Hematopoietic multipotent progenitor cell treated with erythropoietin and hydrocortisone succinate and interleukin-3 and kit ligand, for 15 days (in vitro differentiated cells): ENCODE data around the gene ATAD3B.
"Not testable (repeated sequence)": the region's sequence is repeated elsewhere in the genome, so short reads cannot be mapped to it uniquely, and the experiment has no call there.

Source experiments
- DNase-seq: peaks from one replicate; pipeline ENCODE4 v3.0.0-alpha.2; 2015; ENCODE audit warnings: low spot score

ATAD3B gene

GRCh38 chr1:1511533-1512285, 40.1 kb downstream of the ATAD3B start, which contains the start of gene ATAD3A:
ATAD3A (plus strand) TSS chr1:1512162; CDS start chr1:1512269, 107 bp downstream.
- peak; percentile 94 for DNase-seq

GRCh38 chr1:1512425-1512824, 40.9 kb downstream of the ATAD3B start:
- not testable (repeated sequence) for DNase-seq

DNA sequence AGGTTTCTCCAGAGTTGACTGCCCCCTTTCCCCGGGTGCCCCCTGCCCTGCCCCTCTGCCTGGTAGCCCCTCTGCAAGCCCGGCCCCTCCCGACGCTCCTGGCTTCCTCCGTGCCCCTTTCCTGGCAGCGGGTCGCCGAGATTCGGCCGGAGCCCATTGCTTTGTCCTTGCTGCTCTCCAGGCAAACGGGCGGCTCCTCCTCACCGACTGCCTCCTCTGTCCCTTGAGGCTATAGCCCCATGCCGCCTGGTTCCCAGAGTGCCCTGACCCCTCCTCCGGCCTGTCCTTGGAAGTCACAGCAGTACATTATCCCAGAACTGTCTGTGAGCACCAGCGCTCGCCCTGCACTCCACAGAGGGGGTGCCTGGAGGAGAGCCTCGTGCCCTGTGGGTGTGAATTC, 42.1 kb downstream of the ATAD3B start:
- not testable (repeated sequence) for DNase-seq

DNA sequence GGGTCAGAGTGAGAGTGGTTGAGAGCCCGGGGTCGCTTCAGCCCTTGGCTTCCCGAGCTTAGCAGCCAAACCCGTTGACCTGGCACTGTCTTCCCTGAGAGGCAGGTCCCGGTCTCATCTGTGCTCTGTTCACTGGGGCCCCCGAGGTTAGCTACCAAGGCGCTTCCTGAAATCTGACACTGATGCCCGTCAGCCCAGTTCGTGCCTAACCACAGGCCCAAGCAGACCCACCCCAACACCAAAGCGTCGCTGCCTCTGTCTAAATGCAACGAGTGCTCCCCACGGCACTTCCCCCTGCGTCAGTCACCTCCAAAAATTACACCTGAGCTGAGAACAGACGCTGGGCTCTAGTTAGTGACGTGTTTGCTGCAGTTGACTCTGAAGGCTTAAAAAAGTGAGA, 42.8 kb downstream of the ATAD3B start:
- not testable (repeated sequence) for DNase-seq

- not testable (repeated sequence) for DNase-seq
Measured at GRCh38 chr1:1516923-1517322, 45.4 kb downstream of the ATAD3B start.

- no peak for DNase-seq
Measured at GRCh38 chr1:1517973-1518620, 46.5 kb downstream of the ATAD3B start.

- DNase-seq = not testable (repeated sequence)
Measured at GRCh38 chr1:1518621-1519007, 47.0 kb downstream of the ATAD3B start.

DNA sequence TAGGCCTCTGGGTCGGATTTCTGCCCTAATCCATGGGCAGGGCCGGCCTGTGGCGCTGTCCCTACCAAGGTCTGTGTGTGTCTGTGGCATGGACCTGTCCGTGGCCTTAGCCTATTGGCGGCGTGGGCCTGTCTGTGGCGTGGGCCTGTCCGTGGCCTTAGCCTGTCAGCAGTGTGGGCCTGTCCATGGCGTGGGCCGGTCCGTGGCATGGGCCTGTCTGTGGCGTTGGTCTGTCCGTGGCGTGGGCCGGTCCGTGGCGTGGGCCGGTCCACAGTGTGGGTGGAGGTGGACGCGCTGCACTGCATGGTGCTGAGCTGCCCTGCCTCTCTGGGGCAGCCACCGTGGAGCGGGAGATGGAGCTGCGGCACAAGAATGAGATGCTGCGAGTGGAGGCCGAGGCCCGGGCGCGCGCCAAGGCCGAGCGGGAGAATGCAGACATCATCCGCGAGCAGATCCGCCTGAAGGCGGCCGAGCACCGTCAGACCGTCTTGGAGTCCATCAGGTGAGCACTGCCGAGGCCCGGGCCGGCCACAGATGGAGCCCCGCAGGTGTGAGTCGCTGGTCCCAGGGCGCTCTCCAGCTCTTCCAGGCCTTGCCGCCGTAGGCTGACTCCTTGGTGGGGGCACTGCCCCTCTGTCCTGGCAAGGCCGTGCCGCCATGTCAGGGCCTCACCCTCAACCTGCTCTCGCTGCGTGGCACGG, 48.4 kb downstream of the ATAD3B start:
- DNase-seq = not testable (repeated sequence)

- no peak for DNase-seq
Measured at GRCh38 chr1:1521331-1521730, 49.8 kb downstream of the ATAD3B start.

DNA sequence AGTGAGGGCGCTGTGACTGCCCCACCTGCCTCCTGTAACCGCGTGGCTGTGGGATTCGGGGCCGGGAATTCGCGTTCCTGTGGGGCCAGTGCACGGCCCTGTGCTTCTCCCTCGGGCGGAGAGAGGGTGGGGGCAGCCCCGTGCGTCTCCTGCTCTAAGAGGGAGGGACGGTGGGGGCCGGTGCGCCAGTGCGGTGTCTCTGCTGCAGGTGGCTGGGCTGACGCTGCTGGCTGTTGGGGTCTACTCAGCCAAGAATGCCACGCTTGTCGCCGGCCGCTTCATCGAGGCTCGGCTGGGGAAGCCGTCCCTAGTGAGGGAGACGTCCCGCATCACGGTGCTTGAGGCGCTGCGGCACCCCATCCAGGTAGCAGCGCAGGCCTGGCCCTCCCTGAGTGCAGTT, 51.0 kb downstream of the ATAD3B start:
- not testable (repeated sequence) for DNase-seq

GRCh38 chr1:1523226-1523625, 51.7 kb downstream of the ATAD3B start:
- DNase-seq = not testable (repeated sequence)

- DNase-seq = not testable (repeated sequence)
Measured at GRCh38 chr1:1523651-1524050, 52.1 kb downstream of the ATAD3B start.

DNA sequence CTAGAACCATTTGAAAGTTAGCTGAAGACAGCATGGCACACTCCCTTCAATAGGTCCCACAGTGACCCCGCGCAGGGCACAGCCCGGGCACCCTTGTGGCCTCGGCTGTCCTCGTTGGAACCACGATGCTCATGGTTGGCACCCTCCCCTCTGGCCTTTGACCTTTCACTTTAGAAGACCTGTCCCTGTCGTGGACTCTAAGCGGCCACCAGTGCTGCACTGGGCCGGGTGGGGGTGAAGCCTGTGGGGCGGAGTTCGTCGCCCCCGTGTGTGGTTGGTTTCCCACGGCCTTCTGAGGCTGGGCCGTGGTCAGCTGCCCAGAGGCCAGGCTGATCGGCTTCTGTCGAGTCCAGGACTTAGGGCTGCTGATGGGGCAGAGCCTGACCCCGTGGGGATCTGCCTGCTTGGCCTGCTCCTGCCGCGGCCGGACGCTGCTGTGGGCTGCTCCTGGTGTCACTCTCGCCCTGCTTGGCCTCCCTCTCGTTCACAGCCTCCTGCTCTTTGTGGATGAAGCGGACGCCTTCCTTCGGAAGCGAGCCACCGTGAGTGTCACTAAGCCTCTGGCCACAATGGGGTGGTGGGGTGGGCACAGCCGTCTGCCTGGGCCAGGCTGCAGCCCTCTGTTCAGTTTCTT, 53.3 kb downstream of the ATAD3B start:
- not testable (repeated sequence) for DNase-seq

DNA sequence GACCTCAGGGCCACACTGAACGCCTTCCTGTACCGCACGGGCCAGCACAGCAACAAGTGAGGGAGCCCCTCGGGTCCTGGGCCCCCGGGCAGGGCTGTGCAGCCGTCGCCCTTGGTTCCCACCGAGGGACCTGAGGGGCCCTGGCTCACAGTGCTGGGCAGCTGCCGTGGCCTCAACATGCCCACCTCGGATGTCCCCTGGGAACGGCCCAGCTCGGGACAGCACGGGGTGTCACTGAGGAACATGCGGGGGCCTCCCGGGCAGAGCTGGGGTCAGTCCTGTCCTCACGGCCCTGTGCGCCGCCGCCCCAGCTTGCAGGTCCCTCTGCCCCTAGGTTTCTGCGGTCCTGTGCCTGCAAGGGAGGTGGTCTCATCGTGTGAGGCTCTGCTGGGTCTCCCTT, 54.9 kb downstream of the ATAD3B start:
- not testable (repeated sequence) for DNase-seq

DNA sequence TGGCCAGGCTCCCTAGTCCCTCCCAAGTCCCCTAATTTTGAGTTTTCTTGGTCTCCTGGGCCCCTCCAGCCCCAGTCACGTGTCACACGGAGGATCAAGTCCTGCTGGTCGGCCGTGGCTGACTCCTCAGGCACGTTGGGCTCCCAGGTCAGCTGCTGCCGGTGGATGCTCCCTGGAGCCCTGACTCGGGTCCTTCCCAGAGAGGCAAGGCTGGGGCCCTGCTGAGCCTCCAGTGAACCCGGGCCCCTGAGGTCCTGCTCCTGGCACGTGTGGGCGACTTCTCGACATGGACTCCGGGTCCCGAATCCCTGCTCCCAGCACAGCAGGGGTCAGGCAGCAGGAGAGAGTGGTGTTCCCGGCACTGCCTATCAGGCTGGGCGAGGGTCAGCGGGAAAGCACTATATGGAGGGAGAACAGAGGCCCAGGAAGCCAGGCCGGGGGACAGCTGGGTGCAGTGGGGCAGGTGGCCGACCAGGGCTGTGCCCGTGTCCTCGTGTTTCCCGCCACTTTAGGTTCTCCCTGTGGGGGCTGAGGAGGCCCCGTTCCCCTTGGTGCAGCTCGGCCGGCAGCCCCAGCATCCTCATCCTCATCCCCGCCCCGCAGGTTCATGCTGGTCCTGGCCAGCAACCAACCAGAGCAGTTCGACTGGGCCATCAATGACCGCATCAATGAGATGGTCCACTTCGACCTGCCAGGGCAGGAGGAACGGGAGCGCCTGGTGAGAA, 55.7 kb downstream of the ATAD3B start:
- DNase-seq = no peak

- no peak for DNase-seq
Measured at GRCh38 chr1:1528301-1529267, 57.0 kb downstream of the ATAD3B start.

- DNase-seq = no peak
Measured at GRCh38 chr1:1529321-1529720, 57.8 kb downstream of the ATAD3B start.

DNA sequence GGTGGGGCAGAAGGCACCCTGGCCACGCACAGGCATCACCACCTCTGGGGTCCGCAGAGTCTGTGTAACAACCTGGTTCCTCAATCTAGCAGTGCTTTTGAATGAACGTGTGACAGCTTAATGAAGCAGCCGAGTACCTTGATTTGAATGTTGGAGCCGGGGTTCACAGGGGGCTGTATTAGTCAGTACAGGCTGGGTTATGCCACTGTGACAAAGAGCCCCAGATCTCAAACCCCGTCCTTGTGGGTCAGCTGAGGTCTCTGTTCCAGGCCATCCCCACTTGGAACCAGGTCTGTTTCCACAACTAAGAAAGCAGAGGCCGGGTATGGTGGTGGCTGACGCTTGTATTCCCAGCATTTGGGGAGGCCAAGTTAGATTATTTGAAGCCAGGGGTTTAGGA, 58.4 kb downstream of the ATAD3B start:
- DNase-seq = no peak

DNA sequence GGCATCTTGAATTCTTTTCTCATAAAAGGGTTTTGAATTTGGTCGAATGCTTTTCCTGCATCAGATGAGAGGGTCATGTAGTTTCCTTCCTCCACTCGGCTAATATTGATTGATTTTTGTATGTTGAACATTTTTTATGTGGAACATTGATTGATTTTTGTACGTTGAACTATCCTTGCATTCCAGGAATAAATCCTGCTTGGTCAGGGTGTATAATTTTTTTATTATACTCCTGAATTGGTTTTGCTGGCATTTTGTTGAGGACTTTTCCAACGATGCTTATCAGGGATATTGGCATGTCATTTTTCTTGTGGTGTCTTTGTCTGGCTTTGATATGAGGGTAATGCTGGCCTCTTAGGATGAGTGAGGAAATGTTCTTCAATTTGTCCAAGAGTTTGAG, 60.4 kb downstream of the ATAD3B start:
- no peak for DNase-seq

GRCh38 chr1:1533176-1533893, 61.8 kb downstream of the ATAD3B start:
- not testable (repeated sequence) for DNase-seq
